C4-2B (cell line): ENCODE measurements around the gene PDXDC1.
"Not testable (repeated sequence)": the region's sequence is repeated elsewhere in the genome, so short reads cannot be mapped to it uniquely, and the experiment has no call there.

Source experiments
- ZFX ChIP-seq: fragments of 450-650 bp; IDR thresholded peaks from 2 replicates; pipeline ENCODE4 v1.6.1; 2017
- TF ChIP-seq, protein P1 (sequence below): fragments of 450-650 bp; conservative IDR thresholded peaks from 2 replicates; pipeline ENCODE4 v1.5.1; 2017; ENCODE audit warnings: mild to moderate bottlenecking

DNA sequence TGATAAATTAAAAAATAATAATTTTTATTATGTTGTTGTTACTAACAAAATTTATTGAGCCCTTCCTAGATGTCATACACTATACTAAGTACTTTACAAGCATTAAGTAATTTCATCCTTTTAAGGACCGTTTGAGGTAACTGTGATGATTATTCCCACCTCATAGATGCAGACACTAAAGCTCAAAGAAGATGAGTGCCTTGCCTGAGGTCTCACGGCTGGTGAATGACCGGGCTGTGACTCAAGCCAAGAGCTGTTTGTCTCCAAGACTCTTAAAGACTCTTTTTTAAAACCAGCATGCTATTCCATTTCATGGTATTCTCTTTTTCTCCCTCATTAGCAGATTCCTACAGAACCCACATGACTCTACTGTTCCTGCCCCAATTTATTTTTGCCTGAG is 193.5 kb downstream of the PDXDC1 start:
- TF ChIP-seq, protein P1, sequence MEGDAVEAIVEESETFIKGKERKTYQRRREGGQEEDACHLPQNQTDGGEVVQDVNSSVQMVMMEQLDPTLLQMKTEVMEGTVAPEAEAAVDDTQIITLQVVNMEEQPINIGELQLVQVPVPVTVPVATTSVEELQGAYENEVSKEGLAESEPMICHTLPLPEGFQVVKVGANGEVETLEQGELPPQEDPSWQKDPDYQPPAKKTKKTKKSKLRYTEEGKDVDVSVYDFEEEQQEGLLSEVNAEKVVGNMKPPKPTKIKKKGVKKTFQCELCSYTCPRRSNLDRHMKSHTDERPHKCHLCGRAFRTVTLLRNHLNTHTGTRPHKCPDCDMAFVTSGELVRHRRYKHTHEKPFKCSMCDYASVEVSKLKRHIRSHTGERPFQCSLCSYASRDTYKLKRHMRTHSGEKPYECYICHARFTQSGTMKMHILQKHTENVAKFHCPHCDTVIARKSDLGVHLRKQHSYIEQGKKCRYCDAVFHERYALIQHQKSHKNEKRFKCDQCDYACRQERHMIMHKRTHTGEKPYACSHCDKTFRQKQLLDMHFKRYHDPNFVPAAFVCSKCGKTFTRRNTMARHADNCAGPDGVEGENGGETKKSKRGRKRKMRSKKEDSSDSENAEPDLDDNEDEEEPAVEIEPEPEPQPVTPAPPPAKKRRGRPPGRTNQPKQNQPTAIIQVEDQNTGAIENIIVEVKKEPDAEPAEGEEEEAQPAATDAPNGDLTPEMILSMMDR: not testable (repeated sequence)
- not testable (repeated sequence) for TF ChIP-seq ZFX
